Body of pancreas (tissue), 4 donors: ENCODE results near the gene TGM2. TPM values are rescaled to one million over a fixed set of nuclear protein-coding genes. Genes with fewer than 3 reads are reported as not detected.

ENCODE experiments used
- ATAC-seq: fragments of 150-250 bp; one replicate; pipeline ENCODE4 v1.9.1; 2016
- DNase-seq, 4 donors: peaks; one replicate each; pipeline ENCODE4 v3.0.0-alpha.2; 2019
- H3K27ac ChIP-seq, 4 donors: fragments of 200-600 bp; sonication (generic); 1 replicate in 3 of 4; 2 replicates in 1 of 4; pipeline versions ENCODE4 v1.5.1 to v1.6.1; 2016 to 2019; ENCODE audit warnings: mild to moderate bottlenecking in 1 of 4, mixed read lengths in 1 of 4, moderate library complexity in 1 of 4
- H3K27me3 ChIP-seq, 2 donors: fragments of 200-600 bp; sonication (generic); one replicate each; pipeline ENCODE4 v1.6.0; 2016; ENCODE audit warnings: mild to moderate bottlenecking in 1 of 2
- H3K36me3 ChIP-seq, 2 donors: fragments of 200-600 bp; sonication (generic); replicated peaks in 1 of 2; 2 replicates each; pipeline ENCODE4 v1.5.1; 2016; ENCODE audit warnings: low read depth in 2 of 2; ENCODE audit not compliant: insufficient read depth in 1 of 2
- H3K4me1 ChIP-seq: fragments of 200-600 bp; sonication (generic); one replicate; pipeline ENCODE4 v1.6.0; 2016
- H3K4me3 ChIP-seq, 2 donors: fragments of 200-600 bp; sonication (generic); 1 replicate in 1 of 2; 2 replicates in 1 of 2; pipeline ENCODE4 v1.5.1; 2016 to 2019
- H3K9me3 ChIP-seq, 3 donors: fragments of 200-600 bp; sonication (generic); 1 replicate in 2 of 3; 2 replicates in 1 of 3; pipeline ENCODE4 v1.5.1; 2016
- POLR2A ChIP-seq, 3 donors: fragments of 450-650 bp; IDR thresholded peaks; one replicate each; pipeline ENCODE4 v1.6.1; 2016; ENCODE audit warnings: antibody characterized with exemption in 3 of 3, mild to moderate bottlenecking in 2 of 3
- WGBS, 2 donors: methylation state at CpG; one replicate each; pipeline ENCODE4 v1.1.5; 2017; 5-methylcytosine and 5-hydroxymethylcytosine counted together
- intact Hi-C: fragments of 100-400 bp; cut with DNase I; formaldehyde crosslinking; loops from one replicate; pipeline ENCODE4 v1.15.1; 2023
- total RNA-seq, 2 donors: library from RNA; depleted of rRNA; stranded (reverse); fragments of >200 nt; gene quantifications; one replicate each; pipeline ENCODE4 v1.1.0, GENCODE V29; 2016
- TF ChIP-seq, protein P1 (sequence below), 7 experiments: fragments of 450-650 bp in 4 of 7; fragments of 200-600 bp in 3 of 7; sonication (generic) in 3 of 7; IDR thresholded peaks; one replicate each; pipeline ENCODE4 v1.5.1; 2016 to 2019; ENCODE audit warnings: antibody characterized with exemption in 7 of 7

TGM2 gene
- total RNA-seq, 2 donors from 2014 or later = 17.1 to 27.5 TPM

DNA sequence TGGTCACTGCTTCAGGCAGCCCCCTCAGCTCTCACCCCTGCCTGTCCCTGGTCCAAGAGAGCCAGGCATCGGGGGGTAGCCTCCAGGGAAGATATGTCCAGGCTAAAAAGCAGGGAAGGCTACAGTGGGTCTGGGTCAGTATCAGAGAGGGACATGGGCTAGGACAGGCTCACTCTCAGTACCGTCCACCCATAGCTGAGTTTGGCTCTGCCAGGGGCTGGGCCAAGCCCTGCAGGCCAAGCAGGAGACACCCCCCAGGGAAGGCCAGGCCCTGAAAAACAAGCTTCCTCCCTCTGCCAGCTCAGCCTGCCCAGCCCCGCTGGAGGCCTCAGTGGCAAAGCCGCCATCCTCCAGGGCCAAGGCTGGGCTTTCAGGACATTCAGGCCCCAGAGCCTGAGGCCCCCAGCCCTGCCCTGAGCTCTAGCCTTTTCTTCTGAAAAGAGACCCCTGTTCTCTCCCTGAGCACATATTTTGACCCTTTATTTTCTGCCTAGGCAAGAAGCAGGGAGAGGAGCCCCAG is 28.6 kb upstream of the TGM2 start:
- intact Hi-C loops = no loop called here
- WGBS, 2 donors = 77 to 80% methylated on average over 2 to 4 of the region's 4 CpGs
- Histone ChIP-seq H3K4me3 (no peak overlapping the region), H3K27me3 (no peaks in the 10 kb centered on the region), H3K4me1 (no peaks in the 10 kb centered on the region), H3K9me3 (no peaks in the 10 kb centered on the region), H3K36me3 (no peaks in the 10 kb centered on the region), H3K27ac (no peak overlapping the region)
- TF ChIP-seq, protein P1, sequence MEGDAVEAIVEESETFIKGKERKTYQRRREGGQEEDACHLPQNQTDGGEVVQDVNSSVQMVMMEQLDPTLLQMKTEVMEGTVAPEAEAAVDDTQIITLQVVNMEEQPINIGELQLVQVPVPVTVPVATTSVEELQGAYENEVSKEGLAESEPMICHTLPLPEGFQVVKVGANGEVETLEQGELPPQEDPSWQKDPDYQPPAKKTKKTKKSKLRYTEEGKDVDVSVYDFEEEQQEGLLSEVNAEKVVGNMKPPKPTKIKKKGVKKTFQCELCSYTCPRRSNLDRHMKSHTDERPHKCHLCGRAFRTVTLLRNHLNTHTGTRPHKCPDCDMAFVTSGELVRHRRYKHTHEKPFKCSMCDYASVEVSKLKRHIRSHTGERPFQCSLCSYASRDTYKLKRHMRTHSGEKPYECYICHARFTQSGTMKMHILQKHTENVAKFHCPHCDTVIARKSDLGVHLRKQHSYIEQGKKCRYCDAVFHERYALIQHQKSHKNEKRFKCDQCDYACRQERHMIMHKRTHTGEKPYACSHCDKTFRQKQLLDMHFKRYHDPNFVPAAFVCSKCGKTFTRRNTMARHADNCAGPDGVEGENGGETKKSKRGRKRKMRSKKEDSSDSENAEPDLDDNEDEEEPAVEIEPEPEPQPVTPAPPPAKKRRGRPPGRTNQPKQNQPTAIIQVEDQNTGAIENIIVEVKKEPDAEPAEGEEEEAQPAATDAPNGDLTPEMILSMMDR (IDR thresholded peaks at IDR 0.05) = no peak
- no peak for TF ChIP-seq POLR2A (IDR thresholded peaks at IDR 0.05)
- ATAC-seq (no peak), DNase-seq (no peak)

DNA sequence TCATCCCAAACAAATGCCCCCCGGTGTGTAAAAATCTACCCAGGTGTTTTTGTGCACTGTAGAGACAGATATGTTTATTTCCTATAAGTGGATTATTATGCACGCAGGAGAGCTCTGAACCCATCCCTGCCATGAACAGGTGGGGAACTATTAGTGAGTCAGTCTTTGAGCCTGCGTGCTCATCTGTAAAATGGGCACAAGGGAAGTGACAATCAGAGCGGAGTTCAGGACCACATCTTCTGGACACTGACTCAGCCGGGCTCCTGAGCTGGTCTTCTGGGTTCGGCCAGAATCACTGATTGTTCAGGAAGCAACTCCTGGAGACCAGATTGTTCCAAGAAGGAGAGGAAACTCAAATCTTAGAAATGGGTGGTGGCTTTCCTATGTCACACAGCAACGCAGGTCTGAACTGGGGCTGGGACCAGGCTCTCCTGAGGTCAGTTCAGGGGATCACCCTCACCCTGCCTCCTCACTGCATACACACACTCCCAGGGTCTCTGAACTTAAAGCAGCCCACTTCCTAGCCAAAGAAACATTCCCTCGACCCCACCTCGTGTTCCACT is 27.3 kb upstream of the TGM2 start:
- intact Hi-C loops = no loop called here
- Histone ChIP-seq H3K4me1 (no peaks in the 10 kb centered on the region), H3K4me3 (no peak overlapping the region), H3K9me3 (no peaks in the 10 kb centered on the region), H3K27ac (no peak overlapping the region), H3K36me3 (no peaks in the 10 kb centered on the region), H3K27me3 (no peaks in the 10 kb centered on the region)
- DNase-seq (no peak), ATAC-seq (no peak)
- TF ChIP-seq, protein P1 (IDR thresholded peaks at IDR 0.05) = no peak
- no peak for TF ChIP-seq POLR2A (IDR thresholded peaks at IDR 0.05)
- WGBS, 2 donors = 75 to 80% methylated on average over 9 of the region's 9 CpGs

DNA sequence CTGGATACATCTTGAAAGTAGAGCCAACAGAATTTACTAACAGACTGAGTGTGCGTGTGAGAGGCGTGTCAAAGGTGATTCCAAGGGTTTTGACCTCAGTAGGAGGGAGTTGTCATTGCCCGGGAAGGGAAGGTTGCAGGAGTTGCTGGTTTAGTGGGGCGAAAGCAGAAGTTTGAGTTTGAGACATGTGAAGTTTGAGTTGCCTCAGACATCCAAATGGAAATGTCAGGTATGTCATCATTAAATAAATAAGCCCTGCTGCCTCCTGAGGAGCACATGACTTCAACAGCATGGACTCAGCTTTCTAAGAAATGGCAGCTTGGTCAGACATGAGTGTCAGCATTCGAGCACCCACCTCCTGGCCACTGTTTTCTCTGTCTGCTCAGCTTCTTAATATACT is 26.6 kb upstream of the TGM2 start:
- Histone ChIP-seq H3K27ac (no peak overlapping the region), H3K9me3 (no peaks in the 10 kb centered on the region), H3K4me1 (no peaks in the 10 kb centered on the region), H3K4me3 (no peak overlapping the region), H3K36me3 (no peaks in the 10 kb centered on the region), H3K27me3 (no peaks in the 10 kb centered on the region)
- ATAC-seq (no peak), DNase-seq (no peak)
- TF ChIP-seq, protein P1 (IDR thresholded peaks at IDR 0.05) = no peak
- no peak for TF ChIP-seq POLR2A (IDR thresholded peaks at IDR 0.05)
- 66 to 67% methylated on average over 5 of the region's 5 CpGs for WGBS, 2 donors
- intact Hi-C loops = no loop called here

DNA sequence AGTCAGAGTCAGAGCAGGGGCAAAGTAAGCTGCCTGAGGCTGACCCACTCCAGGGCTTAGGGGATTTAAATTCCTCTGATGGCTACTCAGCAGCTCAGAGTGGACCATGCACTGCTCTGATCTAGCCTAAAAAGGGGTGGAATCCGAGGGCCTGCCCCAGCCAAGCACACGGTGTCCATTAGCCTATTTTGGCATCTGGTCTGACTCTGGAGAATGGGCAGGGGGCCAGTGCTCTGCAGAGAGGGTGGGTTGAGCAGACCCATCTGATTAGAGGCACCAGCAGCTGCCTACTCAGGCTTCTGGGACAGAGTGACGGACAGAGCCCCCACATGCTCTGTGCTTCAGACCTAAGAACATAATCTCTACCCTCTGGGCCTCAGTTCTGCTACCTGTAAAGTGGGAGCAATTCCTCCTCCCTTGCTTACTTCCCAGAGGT is 25.9 kb upstream of the TGM2 start:
- Histone ChIP-seq H3K4me3 (no peak overlapping the region), H3K27ac (no peak overlapping the region), H3K4me1 (no peaks in the 10 kb centered on the region), H3K27me3 (no peaks in the 10 kb centered on the region), H3K36me3 (no peaks in the 10 kb centered on the region), H3K9me3 (no peaks in the 10 kb centered on the region)
- DNase-seq = no peak
- no peak for ATAC-seq
- no peak for TF ChIP-seq POLR2A (IDR thresholded peaks at IDR 0.05)
- TF ChIP-seq, protein P1 (IDR thresholded peaks at IDR 0.05) = no peak
- WGBS, 2 donors = 75 to 81% methylated on average over 3 of the region's 3 CpGs
- intact Hi-C loops = no loop called here

DNA sequence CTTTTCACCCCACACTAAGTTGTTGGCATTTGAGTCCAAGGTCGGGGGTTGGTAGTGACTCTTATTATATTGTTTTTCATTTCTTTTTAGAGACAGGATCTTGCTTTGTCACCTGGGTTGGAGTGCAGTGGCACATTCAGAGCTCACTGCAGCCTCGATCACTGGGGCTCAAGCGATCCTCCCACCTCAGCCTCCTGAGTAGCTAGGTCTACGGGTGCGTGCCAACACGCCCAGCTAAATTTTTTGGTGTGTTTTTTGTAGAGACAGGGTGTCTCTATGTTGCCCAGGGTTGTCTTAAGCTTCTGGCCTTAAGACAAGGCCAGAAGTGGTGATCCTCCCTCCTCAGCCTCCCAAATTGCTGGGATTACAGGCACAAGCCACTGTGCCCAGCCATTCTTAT is 25.1 kb upstream of the TGM2 start:
- Histone ChIP-seq H3K36me3 (no peaks in the 10 kb centered on the region), H3K4me3 (no peak overlapping the region), H3K27me3 (no peaks in the 10 kb centered on the region), H3K27ac (no peak overlapping the region), H3K4me1 (no peaks in the 10 kb centered on the region), H3K9me3 (no peaks in the 10 kb centered on the region)
- ATAC-seq (no peak), DNase-seq (no peak)
- intact Hi-C loops = no loop called here
- WGBS, 2 donors = 85 to 92% methylated on average over 6 of the region's 6 CpGs
- TF ChIP-seq, protein P1 (IDR thresholded peaks at IDR 0.05) = no peak
- TF ChIP-seq POLR2A (IDR thresholded peaks at IDR 0.05) = no peak
